Astrocyte of the cerebellum (primary cell): ENCODE data around the gene RPL29.
"Not testable (repeated sequence)": the region's sequence is repeated elsewhere in the genome, so short reads cannot be mapped to it uniquely, and the experiment has no call there.

Source experiments
- DNase-seq: peaks from one replicate; pipeline ENCODE4 v3.0.0-alpha.2; 2011; ENCODE audit warnings: low read depth
- H3K4me3 ChIP-seq: 2 replicates; pipeline ENCODE4 v1.5.1; 2011; ENCODE audit warnings: mild to moderate bottlenecking, low read depth, low read length, moderate library complexity
- CTCF ChIP-seq: IDR thresholded peaks from 2 replicates; pipeline ENCODE4 v1.5.1; 2012; ENCODE audit warnings: low read length, low read depth, moderate library complexity, mild to moderate bottlenecking; ENCODE audit errors: missing control alignments
- in situ Hi-C: cut with HindIII; loops from 2 replicates; pipeline ENCODE4 v1.10.0; 2017; ENCODE audit warnings: low sequenced_read_pairs

RPL29 gene

GRCh38 chr3:51992017-51992682 lies 3.5 kb downstream of the RPL29 start:
- DNase-seq: no peak
- in situ Hi-C loops: loop anchor here (5.0 kb wide), 3 partner anchors 55 to 155 kb away; no protein-coding TSS in a partner anchor
- TF ChIP-seq CTCF: no peak
- H3K4me3 ChIP-seq: no peak overlapping the region

- in situ Hi-C loops: loop anchor here (5.0 kb wide), 3 partner anchors 57 to 157 kb away; no protein-coding TSS in a partner anchor
- DNase-seq, H3K4me3 ChIP-seq: not testable (repeated sequence)
These were observed 5.2 kb downstream of the RPL29 start for GRCh38 chr3:51990501-51990971.

- no peak for DNase-seq
- in situ Hi-C loops: no loop called here
These were observed 7.2 kb downstream of the RPL29 start for GRCh38 chr3:51988286-51989146.

GRCh38 chr3:51987568-51987967 lies 8.1 kb downstream of the RPL29 start:
- no peak overlapping the region for H3K4me3 ChIP-seq
- in situ Hi-C loops: no loop called here
- no peak for TF ChIP-seq CTCF
- no peak for DNase-seq

More at GRCh38 chr3:51988286-51989146, 7.2 kb downstream of the RPL29 start:
- TF ChIP-seq CTCF: no peak
- no peak overlapping the region for H3K4me3 ChIP-seq

GRCh38 chr3:51986010-51986947 lies 9.4 kb downstream of the RPL29 start:
- no peak for TF ChIP-seq CTCF
- in situ Hi-C loops: no loop called here
- H3K4me3 ChIP-seq: no peak overlapping the region
- DNase-seq: no peak

GRCh38 chr3:51985063-51985462 lies 10.6 kb downstream of the RPL29 start:
- in situ Hi-C loops: no loop called here
- no peak overlapping the region for H3K4me3 ChIP-seq
- no peak for DNase-seq
- TF ChIP-seq CTCF: no peak
